Muscle of arm (tissue), 12 donors: ENCODE measurements around the gene PTPRT. TPM values are rescaled to one million over a fixed set of nuclear protein-coding genes. Genes with fewer than 3 reads are reported as not detected.
A peak's percentile ranks its signal among the peaks of the same experiment; 100 is the strongest.

Experiments used
- DNase-seq: peaks from one replicate; pipeline ENCODE4 v3.0.0-alpha.2; 2013
- polyA plus RNA-seq, 12 donors: library from polyadenylated mRNA; unstranded; fragments of 120-200 nt; gene quantifications; one replicate each; pipeline ENCODE4 v1.2.1, GENCODE V29; 2013; ENCODE audit not compliant: insufficient read length in 12 of 12

The PTPRT gene
- polyA plus RNA-seq, 12 donors: 0.24 to 1.2 (median 0.50) TPM; not detected in 2

- DNase-seq: no peak
Observed at GRCh38 chr20:42974347-42974746, 215.4 kb downstream of the PTPRT start.

GRCh38 chr20:42972591-42972990, 217.1 kb downstream of the PTPRT start:
- DNase-seq: no peak

GRCh38 chr20:42968746-42969145, 221.0 kb downstream of the PTPRT start:
- no peak for DNase-seq

GRCh38 chr20:42963796-42964195, 225.9 kb downstream of the PTPRT start:
- no peak for DNase-seq

GRCh38 chr20:42961771-42962170, 227.9 kb downstream of the PTPRT start:
- no peak for DNase-seq

DNA sequence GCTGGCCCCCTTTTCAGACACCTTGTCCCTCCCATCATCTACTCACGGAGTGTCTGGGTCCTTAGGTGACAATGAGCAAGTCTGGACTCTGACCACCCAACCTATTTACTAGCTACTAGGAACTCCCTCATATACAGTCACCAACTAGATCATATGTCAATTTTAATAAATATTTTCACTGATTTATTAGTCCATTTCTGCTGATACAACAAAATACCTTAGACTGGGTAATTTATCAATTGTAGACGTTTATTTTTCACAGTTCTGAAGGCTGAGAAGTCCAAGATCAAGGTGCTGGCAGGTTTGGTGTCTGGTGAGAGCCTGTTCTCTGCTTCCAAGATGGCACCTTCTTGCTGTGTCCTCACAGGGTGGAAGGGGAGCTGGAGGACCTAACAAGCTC, 229.7 kb downstream of the PTPRT start:
- no peak for DNase-seq

DNA sequence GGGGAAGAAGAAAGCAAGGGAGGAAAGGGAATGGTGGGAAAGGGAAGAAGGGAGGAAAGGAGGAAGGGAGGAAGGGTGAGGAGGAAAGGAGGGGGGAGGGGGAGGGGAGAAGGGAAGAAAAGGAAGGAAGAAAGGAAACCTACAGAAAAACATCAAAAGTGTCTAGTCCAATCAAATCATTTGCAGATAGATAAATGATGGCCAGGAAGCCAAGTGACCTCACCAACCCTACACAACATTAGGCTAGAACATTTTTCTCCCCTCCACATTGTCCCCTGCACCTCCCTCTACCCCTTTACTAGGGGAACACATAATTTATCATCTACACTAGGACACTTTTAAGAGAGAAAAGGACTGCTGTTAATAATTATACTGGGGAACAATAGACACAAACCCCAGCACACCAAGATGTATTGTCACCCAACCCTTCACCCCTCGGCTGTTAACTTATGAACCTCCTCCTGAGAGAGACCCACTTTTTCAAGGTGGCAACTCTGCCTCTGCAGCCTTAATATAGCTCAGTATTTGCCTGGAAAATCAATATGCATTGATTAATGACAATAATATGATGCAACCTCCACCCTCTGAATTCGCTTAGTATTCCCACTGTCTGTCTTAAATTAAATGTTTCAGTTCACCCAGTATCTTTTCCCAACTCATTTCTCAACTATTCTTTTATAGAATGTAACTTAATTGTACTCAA, 231.2 kb downstream of the PTPRT start:
- DNase-seq: no peak

DNA sequence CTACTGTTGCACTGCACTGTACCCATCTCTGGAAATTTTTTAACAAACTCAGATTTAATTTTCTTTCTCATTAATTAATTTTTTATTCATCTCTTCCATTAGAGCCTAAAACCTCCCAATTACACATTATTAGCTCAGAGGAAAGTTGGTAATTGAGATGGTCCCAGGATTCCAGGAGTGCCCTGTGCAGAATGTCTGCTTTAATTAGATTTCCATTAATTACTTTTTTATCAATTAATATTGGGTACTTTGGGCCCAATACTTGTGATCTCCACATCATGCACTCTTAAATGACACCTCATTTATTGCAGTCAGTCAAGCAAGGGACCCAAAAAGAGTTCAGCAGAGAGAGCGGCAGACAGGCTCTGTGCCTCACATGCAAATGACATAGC, 232.0 kb downstream of the PTPRT start:
- no peak for DNase-seq

DNA sequence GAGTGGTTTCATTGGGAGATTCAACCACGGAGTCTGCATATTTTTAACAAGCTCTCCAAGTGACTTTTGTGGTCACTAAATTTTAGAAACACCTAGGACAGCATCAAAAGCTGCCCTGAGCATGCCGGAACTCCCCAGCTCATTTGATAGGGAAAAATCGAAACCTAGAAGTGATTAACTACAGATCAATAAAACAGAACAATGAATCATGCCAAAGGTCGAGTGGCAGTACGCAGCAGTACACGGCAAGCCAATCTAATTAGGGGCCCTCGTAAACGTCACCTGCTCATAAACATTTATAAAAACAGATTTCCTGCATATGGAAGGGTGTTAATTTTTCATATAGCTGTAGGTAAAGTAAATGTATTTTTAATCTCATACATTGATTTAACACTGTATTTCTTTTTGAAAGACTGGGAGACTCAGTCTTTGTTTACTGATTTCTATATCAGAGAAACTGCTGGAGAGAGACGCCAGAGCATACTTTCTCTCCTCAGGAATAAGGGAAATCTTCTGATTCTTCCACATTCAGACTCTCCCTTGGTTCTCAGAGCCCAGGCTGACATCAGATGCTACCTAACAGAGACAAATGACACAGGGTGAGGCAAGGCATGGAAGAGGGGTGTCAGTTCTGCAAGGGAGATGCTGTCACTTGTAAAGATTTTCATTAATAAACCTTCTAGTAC, 232.5 kb downstream of the PTPRT start:
- DNase-seq: no peak

DNA sequence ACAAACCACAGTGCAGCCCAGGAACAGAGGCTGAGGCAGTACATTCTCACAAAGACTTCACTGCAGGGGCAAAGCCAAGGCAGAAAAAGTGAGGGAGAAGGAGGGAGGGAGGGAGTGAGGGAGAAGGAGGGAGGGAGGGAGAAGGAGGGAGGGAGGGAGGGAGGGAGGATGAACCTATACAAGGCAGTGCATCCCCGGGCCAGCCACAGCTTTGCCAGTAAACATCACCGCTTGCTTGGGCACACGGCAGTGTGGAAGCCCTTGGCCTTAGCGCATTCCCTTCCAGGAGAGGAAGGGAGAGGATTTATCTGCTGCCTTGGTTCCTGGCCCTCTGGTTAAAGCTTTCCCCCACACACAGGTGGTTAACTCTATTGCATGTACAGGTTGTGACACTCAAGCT, 234.0 kb downstream of the PTPRT start:
- no peak for DNase-seq

DNA sequence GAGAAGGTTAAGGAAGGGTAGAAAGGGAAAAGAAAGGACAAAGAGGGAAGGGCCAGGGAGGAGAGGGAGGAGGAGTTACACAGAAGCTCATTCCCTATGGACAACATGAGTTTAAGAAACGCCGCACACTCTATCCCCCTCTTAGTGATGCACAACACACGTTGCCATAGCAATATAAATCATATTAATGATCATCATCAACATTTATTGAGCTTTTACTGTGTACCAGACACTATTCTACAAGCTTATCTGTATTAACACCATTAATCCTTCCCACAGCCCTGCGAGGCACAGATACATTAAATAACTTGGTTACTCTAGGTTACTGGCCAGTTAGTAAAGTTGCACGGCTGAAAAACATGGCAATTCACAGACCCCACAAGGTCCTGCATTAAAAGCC, 234.8 kb downstream of the PTPRT start:
- no peak for DNase-seq

- DNase-seq: no peak
Observed at GRCh38 chr20:42949950-42950349, 239.8 kb downstream of the PTPRT start.

GRCh38 chr20:42945234-42945994, 244.3 kb downstream of the PTPRT start:
- DNase-seq: no peak

GRCh38 chr20:42941629-42942028, 248.1 kb downstream of the PTPRT start:
- DNase-seq: no peak

GRCh38 chr20:42938441-42939205, 251.1 kb downstream of the PTPRT start:
- peak; percentile 5 for DNase-seq

DNA sequence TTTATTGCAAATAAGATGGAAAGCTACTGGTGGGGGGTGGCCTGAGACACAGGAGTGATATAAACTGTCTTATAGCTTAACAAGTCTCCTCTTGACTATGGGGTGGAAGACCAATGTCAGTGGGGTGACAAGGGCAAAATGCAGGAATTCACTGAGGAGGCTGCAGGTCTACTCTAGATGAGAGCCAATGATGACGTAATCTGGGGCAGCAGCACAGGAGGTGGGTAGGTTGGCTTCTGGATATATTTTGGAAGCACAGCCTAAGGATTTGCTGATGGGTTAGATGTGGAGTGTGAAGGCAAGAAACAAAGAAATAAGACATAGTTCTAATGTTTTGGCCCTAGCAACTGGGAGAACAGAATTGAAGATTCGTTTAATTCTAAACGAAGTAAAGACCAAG, 253.2 kb downstream of the PTPRT start:
- DNase-seq: no peak

DNA sequence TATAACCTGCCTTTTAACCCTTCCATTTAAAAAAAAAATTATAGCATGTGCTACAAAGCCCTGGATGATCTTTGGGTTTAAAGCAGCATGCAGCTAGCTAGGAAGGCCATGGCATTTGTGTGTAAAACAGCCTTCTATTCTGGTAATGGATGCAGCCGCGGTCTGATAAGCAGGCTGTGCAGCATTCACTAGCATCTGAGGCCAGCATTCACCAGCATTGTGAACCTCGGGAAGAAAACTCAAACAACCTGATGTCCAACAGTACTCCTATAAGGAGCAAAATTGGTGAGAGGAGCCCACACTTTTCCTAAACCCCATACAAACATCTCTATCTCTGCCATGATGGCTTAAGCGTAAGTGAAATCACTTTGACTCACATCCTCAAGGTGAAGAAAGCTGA, 265.5 kb downstream of the PTPRT start:
- no peak for DNase-seq

DNA sequence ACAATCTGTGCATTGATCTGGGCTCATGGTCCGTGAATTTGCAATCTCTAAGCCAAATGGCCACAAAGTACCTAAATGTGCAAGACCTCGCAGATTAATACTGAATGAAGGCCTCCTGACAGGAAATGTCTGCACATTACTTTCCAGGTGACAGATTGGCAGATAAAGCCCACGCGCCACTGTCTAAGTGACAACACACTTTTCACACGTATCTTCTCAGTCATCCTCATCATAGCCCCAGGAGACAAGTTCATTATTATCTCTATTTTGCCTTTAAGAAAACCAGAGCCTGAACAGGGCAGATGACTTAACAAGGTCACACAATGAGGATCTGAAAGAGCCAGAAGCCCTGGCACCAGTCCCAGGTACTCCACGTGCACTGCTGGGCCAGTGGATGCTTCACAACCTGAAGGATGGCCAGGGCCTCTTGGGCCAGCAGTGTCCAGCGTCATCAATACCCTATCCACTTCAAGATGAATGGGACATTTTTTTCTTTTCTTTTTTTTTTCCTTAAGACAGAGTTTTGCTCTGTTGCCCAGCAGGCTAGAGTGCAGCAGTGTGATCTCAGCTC, 266.3 kb downstream of the PTPRT start:
- DNase-seq: no peak

DNA sequence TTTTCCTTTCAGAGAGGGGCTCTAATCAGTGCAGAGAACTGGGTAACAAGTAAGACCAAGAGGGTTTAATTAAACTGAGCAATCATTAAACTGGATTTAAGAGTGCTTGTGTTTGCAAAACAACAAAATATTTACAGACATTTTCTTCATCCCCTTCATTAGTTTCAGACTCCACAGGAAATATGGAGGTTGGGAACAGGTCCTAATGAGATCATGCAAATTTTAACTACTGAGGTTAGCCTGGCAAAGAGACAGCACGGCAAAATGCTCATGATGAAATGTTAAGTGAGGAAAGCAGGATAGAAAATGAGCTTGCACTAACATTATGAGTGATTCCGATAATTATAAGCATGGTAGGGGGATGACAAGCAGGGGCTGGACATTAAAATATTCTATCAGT, 268.9 kb downstream of the PTPRT start:
- DNase-seq: no peak

DNA sequence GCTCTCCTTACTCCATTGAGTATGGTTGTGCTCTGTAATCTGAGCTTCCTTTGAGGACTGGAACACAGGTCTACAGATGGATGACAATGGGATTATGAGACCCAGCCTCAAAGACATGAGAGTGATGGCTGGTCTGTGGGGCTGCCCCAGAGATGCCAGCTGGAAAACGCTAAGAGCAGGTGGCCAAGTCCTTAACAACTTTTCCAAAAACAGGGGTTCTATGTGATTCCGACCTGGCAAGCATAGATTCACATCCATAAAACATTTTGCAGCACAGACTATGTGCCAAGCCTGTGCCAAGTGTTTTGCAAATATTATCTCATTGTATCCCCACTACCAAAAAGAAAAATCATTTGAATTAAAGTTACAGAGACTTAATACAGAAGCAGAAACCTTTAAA, 270.4 kb downstream of the PTPRT start:
- no peak for DNase-seq

- no peak for DNase-seq
Observed at GRCh38 chr20:42915081-42915480, 274.6 kb downstream of the PTPRT start.

DNA sequence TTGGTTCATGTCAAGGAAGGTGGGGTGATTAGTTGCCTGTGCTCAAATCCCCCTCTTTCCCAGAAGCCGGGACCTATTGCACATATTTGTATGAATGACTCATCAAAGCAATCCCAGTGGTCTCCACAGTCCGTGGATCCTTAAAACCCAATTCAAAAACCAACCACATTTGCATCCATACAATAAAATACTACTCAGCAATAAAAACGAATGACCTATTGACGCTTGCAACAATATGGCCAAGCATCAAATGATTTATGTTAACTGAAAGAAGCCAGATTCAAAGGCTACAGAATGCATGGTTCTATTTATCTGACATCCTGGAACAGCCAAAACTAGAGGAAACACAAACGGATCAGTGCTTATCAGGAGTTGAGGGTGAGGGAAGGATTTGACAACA, 275.4 kb downstream of the PTPRT start:
- DNase-seq: no peak
